Measurements from ENCODE around the gene OR4N2. TPM values are rescaled to one million over a fixed set of nuclear protein-coding genes. Genes with fewer than 3 reads are reported as not detected.
"Not testable (repeated sequence)": the region's sequence is repeated elsewhere in the genome, so short reads cannot be mapped to it uniquely, and the experiment has no call there.

OR4N2 gene
- not detected for total RNA-seq
- not detected for polyA plus RNA-seq (ENCODE audit: insufficient read length in 2 of 2)
- long read RNA-seq, donor 1 = 0 reads
- long read RNA-seq, donor 2, partial matches to known transcripts = 0 of 2 reads
- long read RNA-seq, donor 2, other reads (novel, unspliced or antisense) = 0 of 2 reads
- long read RNA-seq, donor 3 = 0 reads
- long read RNA-seq, donor 4 = 0 reads

GRCh38 chr14:19803470-19803869 is at the start of gene OR4N2:
OR4N2 (plus strand) TSS chr14:19803770; CDS start chr14:19827449, 23,679 bp downstream.
- H3K36me3 ChIP-seq (ENCODE audit: control insufficient read depth, insufficient read depth, low read length); DNase-seq (ENCODE audit: low read depth in 4 of 6, low spot score in 6 of 6); H3K4me3 ChIP-seq (ENCODE audit: low read depth, low read length); H3K27ac ChIP-seq (ENCODE audit: low read depth, low read length); H3K4me1 ChIP-seq (ENCODE audit: control insufficient read depth, insufficient read depth, low read length); H3K27me3 ChIP-seq (ENCODE audit: control insufficient read depth, insufficient read depth, low read length): not testable (repeated sequence)
- H3K9me3 ChIP-seq (ENCODE audit: control insufficient read depth, insufficient read depth, low read length) = peaks cover 16% of the 10 kb centered on the region
- no CpG with 5 or more reads among the region's 1 CpG for WGBS (ENCODE audit: insufficient coverage)

- WGBS (ENCODE audit: insufficient coverage) = no CpG with 5 or more reads among the region's 2 CpGs
- no peak for DNase-seq (ENCODE audit: low read depth in 4 of 6, low spot score in 6 of 6)
- no peaks in the 10 kb centered on the region for H3K4me1 ChIP-seq (ENCODE audit: control insufficient read depth, insufficient read depth, low read length)
- H3K9me3 ChIP-seq (ENCODE audit: control insufficient read depth, insufficient read depth, low read length) = peaks cover 19% of the 10 kb centered on the region
- no peak overlapping the region for H3K4me3 ChIP-seq (ENCODE audit: low read depth, low read length)
- H3K27ac ChIP-seq (ENCODE audit: low read depth, low read length) = no peak overlapping the region
- H3K27me3 ChIP-seq (ENCODE audit: control insufficient read depth, insufficient read depth, low read length) = no peaks in the 10 kb centered on the region
- no peaks in the 10 kb centered on the region for H3K36me3 ChIP-seq (ENCODE audit: control insufficient read depth, insufficient read depth, low read length)
Observed at GRCh38 chr14:19754172-19754571, 49.4 kb upstream of the OR4N2 start.

- not testable (repeated sequence) for H3K4me1 ChIP-seq (ENCODE audit: control insufficient read depth, insufficient read depth, low read length); DNase-seq (ENCODE audit: low read depth in 4 of 6, low spot score in 6 of 6); H3K36me3 ChIP-seq (ENCODE audit: control insufficient read depth, insufficient read depth, low read length); H3K4me3 ChIP-seq (ENCODE audit: low read depth, low read length); H3K27me3 ChIP-seq (ENCODE audit: control insufficient read depth, insufficient read depth, low read length); H3K27ac ChIP-seq (ENCODE audit: low read depth, low read length)
- WGBS (ENCODE audit: insufficient coverage) = 44% methylated on average over 3 of the region's 3 CpGs
- H3K9me3 ChIP-seq (ENCODE audit: control insufficient read depth, insufficient read depth, low read length) = peaks cover 19% of the 10 kb centered on the region
Observed at GRCh38 chr14:19771491-19771890, 32.1 kb upstream of the OR4N2 start.

GRCh38 chr14:19771895-19772430 is 31.6 kb upstream of the OR4N2 start:
- no peaks in the 10 kb centered on the region for H3K27me3 ChIP-seq (ENCODE audit: control insufficient read depth, insufficient read depth, low read length)
- no peaks in the 10 kb centered on the region for H3K4me1 ChIP-seq (ENCODE audit: control insufficient read depth, insufficient read depth, low read length)
- no peak for DNase-seq (ENCODE audit: low read depth in 4 of 6, low spot score in 6 of 6)
- WGBS (ENCODE audit: insufficient coverage) = no CpG with 5 or more reads among the region's 1 CpG
- no peak overlapping the region for H3K4me3 ChIP-seq (ENCODE audit: low read depth, low read length)
- H3K27ac ChIP-seq (ENCODE audit: low read depth, low read length) = no peak overlapping the region
- H3K36me3 ChIP-seq (ENCODE audit: control insufficient read depth, insufficient read depth, low read length) = no peaks in the 10 kb centered on the region
- peaks cover 19% of the 10 kb centered on the region for H3K9me3 ChIP-seq (ENCODE audit: control insufficient read depth, insufficient read depth, low read length)

- WGBS (ENCODE audit: insufficient coverage) = no CpG with 5 or more reads among the region's 2 CpGs
- H3K36me3 ChIP-seq (ENCODE audit: control insufficient read depth, insufficient read depth, low read length); H3K27ac ChIP-seq (ENCODE audit: low read depth, low read length); DNase-seq (ENCODE audit: low read depth in 4 of 6, low spot score in 6 of 6); H3K4me1 ChIP-seq (ENCODE audit: control insufficient read depth, insufficient read depth, low read length); H3K27me3 ChIP-seq (ENCODE audit: control insufficient read depth, insufficient read depth, low read length); H3K4me3 ChIP-seq (ENCODE audit: low read depth, low read length): not testable (repeated sequence)
- H3K9me3 ChIP-seq (ENCODE audit: control insufficient read depth, insufficient read depth, low read length) = peaks cover 19% of the 10 kb centered on the region
Observed at GRCh38 chr14:19772454-19772853, 31.1 kb upstream of the OR4N2 start.

GRCh38 chr14:19773204-19773603 is 30.4 kb upstream of the OR4N2 start, which contains the start of gene OR4M1:
OR4M1 (plus strand) TSS chr14:19773504; CDS start chr14:19780323, 6,819 bp downstream.
- H3K27me3 ChIP-seq (ENCODE audit: control insufficient read depth, insufficient read depth, low read length); H3K4me1 ChIP-seq (ENCODE audit: control insufficient read depth, insufficient read depth, low read length); DNase-seq (ENCODE audit: low read depth in 4 of 6, low spot score in 6 of 6); H3K27ac ChIP-seq (ENCODE audit: low read depth, low read length); H3K4me3 ChIP-seq (ENCODE audit: low read depth, low read length); H3K36me3 ChIP-seq (ENCODE audit: control insufficient read depth, insufficient read depth, low read length): not testable (repeated sequence)
- peaks cover 21% of the 10 kb centered on the region for H3K9me3 ChIP-seq (ENCODE audit: control insufficient read depth, insufficient read depth, low read length)
- no CpG with 5 or more reads among the region's 1 CpG for WGBS (ENCODE audit: insufficient coverage)

- WGBS (ENCODE audit: insufficient coverage) = no CpG with 5 or more reads among the region's 1 CpG
- Histone ChIP-seq H3K27ac (ENCODE audit: low read depth, low read length) (no peak overlapping the region), H3K9me3 (ENCODE audit: control insufficient read depth, insufficient read depth, low read length) (peaks cover 27% of the 10 kb centered on the region)
Observed at GRCh38 chr14:19775587-19775986, 28.0 kb upstream of the OR4N2 start.

GRCh38 chr14:19785848-19786247 is 17.7 kb upstream of the OR4N2 start:
- not testable (repeated sequence) for DNase-seq (ENCODE audit: low read depth in 4 of 6, low spot score in 6 of 6); H3K27me3 ChIP-seq (ENCODE audit: control insufficient read depth, insufficient read depth, low read length); H3K4me3 ChIP-seq (ENCODE audit: low read depth, low read length); H3K27ac ChIP-seq (ENCODE audit: low read depth, low read length); H3K9me3 ChIP-seq (ENCODE audit: control insufficient read depth, insufficient read depth, low read length); H3K4me1 ChIP-seq (ENCODE audit: control insufficient read depth, insufficient read depth, low read length); H3K36me3 ChIP-seq (ENCODE audit: control insufficient read depth, insufficient read depth, low read length)
- WGBS (ENCODE audit: insufficient coverage) = 81% methylated on average over 9 of the region's 16 CpGs

More at GRCh38 chr14:19775587-19775986, 28.0 kb upstream of the OR4N2 start:
- no peaks in the 10 kb centered on the region for H3K27me3 ChIP-seq (ENCODE audit: control insufficient read depth, insufficient read depth, low read length)
- H3K4me3 ChIP-seq (ENCODE audit: low read depth, low read length) = no peak overlapping the region
- no peaks in the 10 kb centered on the region for H3K4me1 ChIP-seq (ENCODE audit: control insufficient read depth, insufficient read depth, low read length)
- no peak for DNase-seq (ENCODE audit: low read depth in 4 of 6, low spot score in 6 of 6)
- H3K36me3 ChIP-seq (ENCODE audit: control insufficient read depth, insufficient read depth, low read length) = no peaks in the 10 kb centered on the region

- not testable (repeated sequence) for H3K4me1 ChIP-seq (ENCODE audit: control insufficient read depth, insufficient read depth, low read length)
Observed at GRCh38 chr14:19787318-19787717, 16.3 kb upstream of the OR4N2 start.

GRCh38 chr14:19788150-19788549 is 15.4 kb upstream of the OR4N2 start:
- H3K36me3 ChIP-seq (ENCODE audit: control insufficient read depth, insufficient read depth, low read length); H3K27ac ChIP-seq (ENCODE audit: low read depth, low read length); H3K27me3 ChIP-seq (ENCODE audit: control insufficient read depth, insufficient read depth, low read length); H3K4me1 ChIP-seq (ENCODE audit: control insufficient read depth, insufficient read depth, low read length); H3K4me3 ChIP-seq (ENCODE audit: low read depth, low read length); DNase-seq (ENCODE audit: low read depth in 4 of 6, low spot score in 6 of 6); H3K9me3 ChIP-seq (ENCODE audit: control insufficient read depth, insufficient read depth, low read length): not testable (repeated sequence)
- 60% methylated on average over 7 of the region's 7 CpGs for WGBS (ENCODE audit: insufficient coverage)

More at GRCh38 chr14:19787318-19787717, 16.3 kb upstream of the OR4N2 start:
- not testable (repeated sequence) for H3K27ac ChIP-seq (ENCODE audit: low read depth, low read length); H3K4me3 ChIP-seq (ENCODE audit: low read depth, low read length); DNase-seq (ENCODE audit: low read depth in 4 of 6, low spot score in 6 of 6); H3K27me3 ChIP-seq (ENCODE audit: control insufficient read depth, insufficient read depth, low read length); H3K36me3 ChIP-seq (ENCODE audit: control insufficient read depth, insufficient read depth, low read length); H3K9me3 ChIP-seq (ENCODE audit: control insufficient read depth, insufficient read depth, low read length)
- WGBS (ENCODE audit: insufficient coverage) = no CpG with 5 or more reads among the region's 6 CpGs
